NB4 (cell line): ENCODE data around the gene RASA3.

Experiments
- CTCF ChIP-seq: IDR thresholded peaks from one replicate; pipeline ENCODE4 v1.5.1; 2012; ENCODE audit warnings: low read depth, low read length
- MAX ChIP-seq: IDR thresholded peaks from 2 replicates; pipeline ENCODE4 v1.6.1; 2011; ENCODE audit warnings: low read depth, low read length
- MYC ChIP-seq: IDR thresholded peaks from 2 replicates; pipeline ENCODE4 v1.6.1; 2011; ENCODE audit warnings: low read depth, low read length
- POLR2A ChIP-seq: IDR thresholded peaks from 2 replicates; pipeline ENCODE4 v1.6.1; 2011; ENCODE audit warnings: mild to moderate bottlenecking; ENCODE audit not compliant: insufficient read length; ENCODE audit errors: extremely low read depth

- TF ChIP-seq POLR2A (no peak), MYC (no peak), CTCF (no peak), MAX (no peak)
Measured at GRCh38 chr13:114134944-114135610, 2.7 kb upstream of the RASA3 start.
